HEK293 (cell line): Measurements from ENCODE around the gene KLHL5.

ENCODE experiments used
- CTCF ChIA-PET: fragments of 350-600 bp; formaldehyde crosslinking; extraction: SDS; loops from one replicate; lab custom pipeline; 2021; ENCODE audit warnings: antibody characterized with exemption; lab: Yijun Ruan, JAX
- POLR2A ChIA-PET: fragments of 300-600 bp; formaldehyde crosslinking; extraction: SDS; loops from one replicate; lab custom pipeline; 2020; ENCODE audit warnings: antibody characterized with exemption, inconsistent platforms; lab: Yijun Ruan, JAX
- H3K27ac ChIP-seq: fragments of 200-500 bp; sonication (Bioruptor generic); 2 replicates; pipeline ENCODE4 v1.5.1; 2014; ENCODE audit warnings: low read depth, low read length, control low read depth, inconsistent platforms; ENCODE audit errors: extremely low read depth
- H3K36me3 ChIP-seq, 2 experiments: fragments of 200-500 bp in 1 of 2; sonication (Bioruptor generic) in 1 of 2; 1 replicate in 1 of 2; 2 replicates in 1 of 2; pipeline ENCODE4 v1.5.1; 2014 to 2017; ENCODE audit warnings: inconsistent platforms in 2 of 2, low read length in 2 of 2; ENCODE audit not compliant: control insufficient read depth in 2 of 2, insufficient read depth in 1 of 2
- H3K4me1 ChIP-seq: fragments of 200-500 bp; sonication (Bioruptor generic); 2 replicates; pipeline ENCODE4 v1.5.1; 2014; ENCODE audit warnings: mild to moderate bottlenecking, low read length, inconsistent platforms; ENCODE audit not compliant: control insufficient read depth, insufficient read depth
- H3K4me3 ChIP-seq: 2 replicates; pipeline ENCODE4 v1.5.1; 2011; ENCODE audit warnings: low read depth, mild to moderate bottlenecking, control low read depth, low read length, moderate library complexity
- H3K9me3 ChIP-seq: fragments of 200-500 bp; sonication (Bioruptor generic); 2 replicates; pipeline ENCODE4 v1.5.1; 2014; ENCODE audit warnings: low read depth, low read length, inconsistent platforms; ENCODE audit not compliant: control insufficient read depth, insufficient read depth
- HOXC10 ChIP-seq: sonication (generic); formaldehyde crosslinking; IDR thresholded peaks from 2 replicates; pipeline ENCODE4 v1.8.1; 2023; ENCODE audit warnings: mild to moderate bottlenecking, missing genetic modification reagents
- KLF9 ChIP-seq: fragments of 450-650 bp; formaldehyde crosslinking; IDR thresholded peaks from 2 replicates; pipeline ENCODE4 v1.5.1; 2016; ENCODE audit warnings: missing biosample characterization, missing genetic modification characterization, low read depth
- MEIS1 ChIP-seq: sonication (generic); formaldehyde crosslinking; IDR thresholded peaks from 2 replicates; pipeline ENCODE4 v1.8.1; 2022; ENCODE audit warnings: missing genetic modification reagents, mild to moderate bottlenecking, borderline replicate concordance
- ZNF10 ChIP-seq: fragments of 450-650 bp; formaldehyde crosslinking; IDR thresholded peaks from 2 replicates; pipeline ENCODE4 v1.5.1; 2017; ENCODE audit warnings: missing biosample characterization, missing genetic modification characterization
- ZNF112 ChIP-seq: fragments of 450-650 bp; formaldehyde crosslinking; IDR thresholded peaks from 2 replicates; pipeline ENCODE4 v1.5.0; 2017; ENCODE audit warnings: missing biosample characterization, missing genetic modification characterization
- ZNF114 ChIP-seq: fragments of 450-650 bp; formaldehyde crosslinking; IDR thresholded peaks from 2 replicates; pipeline ENCODE4 v1.5.0; 2017; ENCODE audit warnings: missing biosample characterization, missing genetic modification characterization
- ZNF133 ChIP-seq: fragments of 450-650 bp; formaldehyde crosslinking; IDR thresholded peaks from 2 replicates; pipeline ENCODE4 v1.5.1; 2016; ENCODE audit warnings: missing biosample characterization, missing genetic modification characterization
- ZNF2 ChIP-seq: fragments of 450-650 bp; formaldehyde crosslinking; IDR thresholded peaks from 2 replicates; pipeline ENCODE4 v1.5.1; 2016; ENCODE audit warnings: missing biosample characterization, missing genetic modification characterization
- ZNF221 ChIP-seq: fragments of 450-650 bp; formaldehyde crosslinking; IDR thresholded peaks from 2 replicates; pipeline ENCODE4 v1.5.1; 2017; ENCODE audit warnings: missing biosample characterization, missing genetic modification characterization, borderline replicate concordance
- ZNF274 ChIP-seq, 2 experiments: fragments of 200-500 bp in 1 of 2; fragments of 450-650 bp in 1 of 2; sonication (Bioruptor generic) in 1 of 2; formaldehyde crosslinking in 1 of 2; IDR thresholded peaks; 2 replicates each; pipeline versions ENCODE4 v1.5.1 to v1.6.1; 2014 to 2016; ENCODE audit warnings: borderline replicate concordance in 1 of 2, inconsistent platforms in 1 of 2, low read length in 1 of 2, missing biosample characterization in 1 of 2, missing genetic modification characterization in 1 of 2
- ZNF335 ChIP-seq: fragments of 450-650 bp; formaldehyde crosslinking; conservative IDR thresholded peaks from 2 replicates; pipeline ENCODE4 v1.5.1; 2016; ENCODE audit warnings: missing biosample characterization, missing genetic modification characterization
- ZNF354C ChIP-seq: fragments of 450-650 bp; formaldehyde crosslinking; IDR thresholded peaks from 2 replicates; pipeline ENCODE4 v1.5.1; 2016; ENCODE audit warnings: missing biosample characterization, missing genetic modification characterization, low read depth, borderline replicate concordance
- ZNF404 ChIP-seq: fragments of 450-650 bp; formaldehyde crosslinking; IDR thresholded peaks from 2 replicates; pipeline ENCODE4 v1.5.1; 2017; ENCODE audit warnings: missing biosample characterization, missing genetic modification characterization
- ZNF473 ChIP-seq: fragments of 450-650 bp; formaldehyde crosslinking; IDR thresholded peaks from 2 replicates; pipeline ENCODE4 v1.5.1; 2017; ENCODE audit warnings: missing biosample characterization, missing genetic modification characterization
- ZNF501 ChIP-seq: fragments of 450-650 bp; formaldehyde crosslinking; IDR thresholded peaks from 2 replicates; pipeline ENCODE4 v1.5.1; 2016; ENCODE audit warnings: missing biosample characterization, missing genetic modification characterization
- ZNF530 ChIP-seq: fragments of 450-650 bp; formaldehyde crosslinking; IDR thresholded peaks from 2 replicates; pipeline ENCODE4 v1.5.1; 2016; ENCODE audit warnings: low read depth, missing biosample characterization, missing genetic modification characterization
- ZNF580 ChIP-seq: fragments of 450-650 bp; formaldehyde crosslinking; IDR thresholded peaks from 2 replicates; pipeline ENCODE4 v1.5.1; 2016; ENCODE audit warnings: missing biosample characterization, missing genetic modification characterization
- ZNF768 ChIP-seq: fragments of 450-650 bp; formaldehyde crosslinking; IDR thresholded peaks from 2 replicates; pipeline ENCODE4 v1.5.1; 2018; ENCODE audit warnings: missing biosample characterization, mild to moderate bottlenecking, missing genetic modification characterization
- ZNF791 ChIP-seq: fragments of 450-650 bp; formaldehyde crosslinking; IDR thresholded peaks from 2 replicates; pipeline ENCODE4 v1.5.1; 2016; ENCODE audit warnings: missing biosample characterization, missing genetic modification characterization
- TF ChIP-seq, protein P1 (sequence below): fragments of 450-650 bp; formaldehyde crosslinking; IDR thresholded peaks from 2 replicates; pipeline ENCODE4 v1.5.1; 2016; ENCODE audit warnings: missing biosample characterization, missing genetic modification characterization
- TF ChIP-seq, protein P2 (sequence below): fragments of 450-650 bp; formaldehyde crosslinking; IDR thresholded peaks from 2 replicates; pipeline ENCODE4 v1.5.1; 2016; ENCODE audit warnings: missing biosample characterization, missing genetic modification characterization, borderline replicate concordance
- TF ChIP-seq, protein P3 (sequence below): fragments of 450-650 bp; formaldehyde crosslinking; IDR thresholded peaks from 2 replicates; pipeline ENCODE4 v1.5.1; 2017; ENCODE audit warnings: missing biosample characterization, missing genetic modification characterization

KLHL5 gene

GRCh38 chr4:39066371-39066770 is 4.3 kb downstream of the KLHL5 start:
- H3K27ac ChIP-seq, result no peak overlapping the region
- ChIA-PET POLR2A (no interaction called here), CTCF (no interaction called here)
- no peaks in the 10 kb centered on the region for H3K4me1 ChIP-seq
- TF ChIP-seq ZNF133 (tag by site-specific recombination) (no peak), ZNF335 (no peak), ZNF114 (tag by site-specific recombination) (no peak), ZNF580 (no peak), ZNF112 (tag by site-specific recombination) (no peak), ZNF354C (tag by site-specific recombination) (no peak), ZNF404 (no peak), KLF9 (no peak)
- no peak overlapping the region for H3K4me3 ChIP-seq
- H3K36me3 ChIP-seq, result no peaks in the 10 kb centered on the region
- no peaks in the 10 kb centered on the region for H3K9me3 ChIP-seq

DNA sequence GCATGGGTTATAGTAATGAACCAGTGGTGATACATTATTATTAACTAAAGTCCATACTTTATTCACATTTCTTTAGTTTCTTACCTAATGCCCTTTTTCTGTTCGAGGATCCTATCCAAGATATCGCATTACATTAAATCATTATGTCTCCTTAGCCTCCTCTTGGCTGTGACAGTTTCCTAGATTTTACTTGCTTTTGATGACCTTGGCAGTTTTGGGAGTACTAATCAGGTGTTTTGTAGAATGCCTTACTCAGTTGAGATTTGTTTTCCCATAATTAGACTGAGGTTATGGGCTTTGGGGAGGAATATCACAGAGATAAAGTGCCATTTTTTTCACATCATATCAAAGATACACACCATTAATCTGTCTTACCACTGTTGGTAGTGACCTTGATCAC is 5.0 kb downstream of the KLHL5 start:
- no peaks in the 10 kb centered on the region for H3K4me1 ChIP-seq
- CTCF ChIA-PET, result interaction anchor here (0.6 to 0.7 kb wide), 2 partner anchors 18 to 165 kb away, joined by 3 read pairs; no protein-coding TSS in a partner anchor
- H3K9me3 ChIP-seq, result no peaks in the 10 kb centered on the region
- TF ChIP-seq ZNF768 (tag by site-specific recombination), result no peak
- 0 out of 2 replicates have a peak, but pooled peaks have one; percentile 14 for TF ChIP-seq ZNF10
- POLR2A ChIA-PET, result no interaction called here
- H3K27ac ChIP-seq, result no peak overlapping the region
- no peak overlapping the region for H3K4me3 ChIP-seq
- no peaks in the 10 kb centered on the region for H3K36me3 ChIP-seq

- TF ChIP-seq ZNF530 (tag by site-specific recombination) (no peak), ZNF274 (IDR thresholded peaks at IDR 0.05; ENCODE audit: low read length) (no peak), ZNF274 (tag by site-specific recombination; IDR thresholded peaks at IDR 0.05; ENCODE audit: borderline replicate concordance) (no peak), ZNF473 (tag by site-specific recombination) (no peak), ZNF2 (tag by site-specific recombination) (no peak), ZNF791 (tag by site-specific recombination) (no peak), ZNF580 (no peak), MEIS1 (CRISPR knock-in tag) (no peak), ZNF221 (tag by site-specific recombination) (no peak), HOXC10 (CRISPR knock-in tag) (no peak), ZNF501 (tag by site-specific recombination) (no peak)
- TF ChIP-seq, protein P1, sequence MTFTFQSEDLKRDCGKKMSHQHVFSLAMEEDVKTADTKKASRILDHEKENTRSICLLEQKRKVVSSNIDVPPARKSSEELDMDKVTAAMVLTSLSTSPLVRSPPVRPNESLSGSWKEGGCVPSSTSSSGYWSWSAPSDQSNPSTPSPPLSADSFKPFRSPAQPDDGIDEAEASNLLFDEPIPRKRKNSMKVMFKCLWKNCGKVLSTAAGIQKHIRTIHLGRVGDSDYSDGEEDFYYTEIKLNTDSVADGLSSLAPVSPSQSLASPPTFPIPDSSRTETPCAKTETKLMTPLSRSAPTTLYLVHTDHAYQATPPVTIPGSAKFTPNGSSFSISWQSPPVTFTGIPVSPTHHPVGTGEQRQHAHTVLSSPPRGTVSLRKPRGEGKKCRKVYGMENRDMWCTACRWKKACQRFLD, result no peak
- TF ChIP-seq, protein P2, sequence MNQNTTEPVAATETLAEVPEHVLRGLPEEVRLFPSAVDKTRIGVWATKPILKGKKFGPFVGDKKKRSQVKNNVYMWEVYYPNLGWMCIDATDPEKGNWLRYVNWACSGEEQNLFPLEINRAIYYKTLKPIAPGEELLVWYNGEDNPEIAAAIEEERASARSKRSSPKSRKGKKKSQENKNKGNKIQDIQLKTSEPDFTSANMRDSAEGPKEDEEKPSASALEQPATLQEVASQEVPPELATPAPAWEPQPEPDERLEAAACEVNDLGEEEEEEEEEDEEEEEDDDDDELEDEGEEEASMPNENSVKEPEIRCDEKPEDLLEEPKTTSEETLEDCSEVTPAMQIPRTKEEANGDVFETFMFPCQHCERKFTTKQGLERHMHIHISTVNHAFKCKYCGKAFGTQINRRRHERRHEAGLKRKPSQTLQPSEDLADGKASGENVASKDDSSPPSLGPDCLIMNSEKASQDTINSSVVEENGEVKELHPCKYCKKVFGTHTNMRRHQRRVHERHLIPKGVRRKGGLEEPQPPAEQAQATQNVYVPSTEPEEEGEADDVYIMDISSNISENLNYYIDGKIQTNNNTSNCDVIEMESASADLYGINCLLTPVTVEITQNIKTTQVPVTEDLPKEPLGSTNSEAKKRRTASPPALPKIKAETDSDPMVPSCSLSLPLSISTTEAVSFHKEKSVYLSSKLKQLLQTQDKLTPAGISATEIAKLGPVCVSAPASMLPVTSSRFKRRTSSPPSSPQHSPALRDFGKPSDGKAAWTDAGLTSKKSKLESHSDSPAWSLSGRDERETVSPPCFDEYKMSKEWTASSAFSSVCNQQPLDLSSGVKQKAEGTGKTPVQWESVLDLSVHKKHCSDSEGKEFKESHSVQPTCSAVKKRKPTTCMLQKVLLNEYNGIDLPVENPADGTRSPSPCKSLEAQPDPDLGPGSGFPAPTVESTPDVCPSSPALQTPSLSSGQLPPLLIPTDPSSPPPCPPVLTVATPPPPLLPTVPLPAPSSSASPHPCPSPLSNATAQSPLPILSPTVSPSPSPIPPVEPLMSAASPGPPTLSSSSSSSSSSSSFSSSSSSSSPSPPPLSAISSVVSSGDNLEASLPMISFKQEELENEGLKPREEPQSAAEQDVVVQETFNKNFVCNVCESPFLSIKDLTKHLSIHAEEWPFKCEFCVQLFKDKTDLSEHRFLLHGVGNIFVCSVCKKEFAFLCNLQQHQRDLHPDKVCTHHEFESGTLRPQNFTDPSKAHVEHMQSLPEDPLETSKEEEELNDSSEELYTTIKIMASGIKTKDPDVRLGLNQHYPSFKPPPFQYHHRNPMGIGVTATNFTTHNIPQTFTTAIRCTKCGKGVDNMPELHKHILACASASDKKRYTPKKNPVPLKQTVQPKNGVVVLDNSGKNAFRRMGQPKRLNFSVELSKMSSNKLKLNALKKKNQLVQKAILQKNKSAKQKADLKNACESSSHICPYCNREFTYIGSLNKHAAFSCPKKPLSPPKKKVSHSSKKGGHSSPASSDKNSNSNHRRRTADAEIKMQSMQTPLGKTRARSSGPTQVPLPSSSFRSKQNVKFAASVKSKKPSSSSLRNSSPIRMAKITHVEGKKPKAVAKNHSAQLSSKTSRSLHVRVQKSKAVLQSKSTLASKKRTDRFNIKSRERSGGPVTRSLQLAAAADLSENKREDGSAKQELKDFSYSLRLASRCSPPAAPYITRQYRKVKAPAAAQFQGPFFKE (tag by site-specific recombination), result no peak
- TF ChIP-seq, protein P3, sequence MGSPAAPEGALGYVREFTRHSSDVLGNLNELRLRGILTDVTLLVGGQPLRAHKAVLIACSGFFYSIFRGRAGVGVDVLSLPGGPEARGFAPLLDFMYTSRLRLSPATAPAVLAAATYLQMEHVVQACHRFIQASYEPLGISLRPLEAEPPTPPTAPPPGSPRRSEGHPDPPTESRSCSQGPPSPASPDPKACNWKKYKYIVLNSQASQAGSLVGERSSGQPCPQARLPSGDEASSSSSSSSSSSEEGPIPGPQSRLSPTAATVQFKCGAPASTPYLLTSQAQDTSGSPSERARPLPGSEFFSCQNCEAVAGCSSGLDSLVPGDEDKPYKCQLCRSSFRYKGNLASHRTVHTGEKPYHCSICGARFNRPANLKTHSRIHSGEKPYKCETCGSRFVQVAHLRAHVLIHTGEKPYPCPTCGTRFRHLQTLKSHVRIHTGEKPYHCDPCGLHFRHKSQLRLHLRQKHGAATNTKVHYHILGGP (tag by site-specific recombination), result no peak
- Histone ChIP-seq H3K4me1 (no peaks in the 10 kb centered on the region), H3K27ac (no peak overlapping the region), H3K9me3 (no peaks in the 10 kb centered on the region), H3K36me3 (no peaks in the 10 kb centered on the region), H3K4me3 (no peak overlapping the region)
- POLR2A ChIA-PET, result no interaction called here
- CTCF ChIA-PET, result interaction anchor here (0.6 to 0.7 kb wide), 2 partner anchors 19 to 166 kb away, joined by 3 read pairs; no protein-coding TSS in a partner anchor
Observed at GRCh38 chr4:39067451-39067850, 5.4 kb downstream of the KLHL5 start.
